NCI-H128 (cell line): ENCODE results near the gene DNAAF1.
"Not testable (repeated sequence)": the region's sequence is repeated elsewhere in the genome, so short reads cannot be mapped to it uniquely, and the experiment has no call there.

Experiments used
- DNase-seq: peaks from one replicate; lab custom pipeline; 2025; ENCODE audit not compliant: unreplicated experiment; lab: John Stamatoyannopoulos, UW

Gene DNAAF1

DNA sequence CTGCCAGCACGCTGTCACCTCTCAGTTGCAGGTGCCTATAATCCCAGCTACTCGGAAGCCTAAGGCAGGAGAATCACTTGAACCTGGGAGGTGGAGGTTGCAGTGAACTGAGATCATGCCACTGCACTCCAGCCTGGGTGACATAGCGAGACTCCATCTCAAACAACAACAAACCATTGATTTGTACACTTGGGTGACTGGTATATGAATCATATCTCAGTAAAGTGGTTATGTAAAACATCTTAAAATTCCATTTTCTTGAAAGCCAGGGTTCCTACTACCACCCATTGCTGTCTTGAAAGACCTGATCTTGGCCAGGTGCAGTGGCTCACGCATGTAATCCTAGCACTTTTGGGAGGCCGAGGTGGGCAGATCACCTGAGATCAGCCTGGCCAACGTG is 60.0 kb downstream of the DNAAF1 start:
- not testable (repeated sequence) for DNase-seq

GRCh38 chr16:84205976-84206691 is 61.0 kb downstream of the DNAAF1 start:
- DNase-seq, result no peak

DNA sequence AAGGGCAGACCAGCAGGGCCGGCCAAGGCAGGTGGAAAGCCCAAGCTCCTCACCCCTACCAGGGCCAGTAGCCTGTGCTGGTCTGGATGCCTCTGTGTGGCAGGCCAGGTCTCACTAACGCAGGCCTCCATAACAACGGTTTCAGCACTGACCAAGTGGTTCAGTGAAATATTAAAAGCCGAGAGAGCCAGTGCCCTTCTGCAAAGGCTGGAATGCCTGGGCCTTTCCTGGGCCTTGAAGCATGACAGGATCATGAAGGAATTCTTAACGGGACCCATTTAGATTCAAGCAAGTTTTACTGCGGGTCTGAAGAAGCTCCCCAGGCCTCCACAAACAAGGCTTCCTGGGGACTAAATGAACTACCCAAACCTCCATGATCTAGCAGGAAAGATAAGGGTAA is 62.1 kb downstream of the DNAAF1 start:
- no peak for DNase-seq

DNA sequence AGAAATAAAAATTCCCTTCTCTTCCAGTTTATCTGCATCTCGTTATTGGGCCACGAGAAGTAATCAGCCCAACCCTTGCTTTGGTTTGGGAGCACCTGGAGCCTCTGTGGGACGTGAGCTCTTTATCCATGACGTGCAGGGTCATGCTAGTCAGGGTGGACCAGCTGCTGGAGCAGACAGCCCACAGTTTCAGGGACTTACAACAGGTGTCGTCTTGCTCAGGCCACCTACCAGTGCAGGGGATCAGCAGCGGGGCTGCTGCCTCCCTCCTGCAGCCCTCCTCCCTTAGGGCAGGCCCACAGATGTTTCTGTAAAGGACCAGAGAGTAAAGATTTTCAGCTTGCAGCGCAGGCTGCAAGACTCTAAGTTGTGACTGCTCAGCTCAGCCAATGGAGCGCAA is 62.8 kb downstream of the DNAAF1 start:
- DNase-seq, result no peak

DNA sequence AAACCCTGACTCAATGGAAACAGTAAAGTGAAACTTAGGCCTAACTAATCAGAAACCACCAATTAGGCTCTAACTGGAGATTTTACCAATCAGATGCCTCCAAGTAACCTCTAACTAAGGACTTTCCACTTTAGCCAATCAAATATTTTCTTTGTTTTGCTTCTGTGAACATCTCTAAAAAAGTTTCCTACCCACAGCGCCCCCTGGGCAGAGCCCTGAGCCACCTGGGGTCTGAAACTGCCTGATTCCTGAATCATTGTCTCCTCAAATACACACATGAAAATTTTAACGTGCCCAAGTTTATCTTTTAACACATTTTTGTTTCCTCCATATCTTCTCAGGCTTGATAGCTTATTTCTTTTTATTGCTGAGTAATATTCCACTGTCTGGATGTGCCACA is 64.9 kb downstream of the DNAAF1 start:
- DNase-seq, result no peak

- no peak for DNase-seq
These were observed 67.0 kb downstream of the DNAAF1 start for GRCh38 chr16:84212154-84212553.

GRCh38 chr16:84212631-84213030 is 67.5 kb downstream of the DNAAF1 start:
- DNase-seq, result no peak

- no peak for DNase-seq
These were observed 69.5 kb downstream of the DNAAF1 start for GRCh38 chr16:84214451-84215066.

DNA sequence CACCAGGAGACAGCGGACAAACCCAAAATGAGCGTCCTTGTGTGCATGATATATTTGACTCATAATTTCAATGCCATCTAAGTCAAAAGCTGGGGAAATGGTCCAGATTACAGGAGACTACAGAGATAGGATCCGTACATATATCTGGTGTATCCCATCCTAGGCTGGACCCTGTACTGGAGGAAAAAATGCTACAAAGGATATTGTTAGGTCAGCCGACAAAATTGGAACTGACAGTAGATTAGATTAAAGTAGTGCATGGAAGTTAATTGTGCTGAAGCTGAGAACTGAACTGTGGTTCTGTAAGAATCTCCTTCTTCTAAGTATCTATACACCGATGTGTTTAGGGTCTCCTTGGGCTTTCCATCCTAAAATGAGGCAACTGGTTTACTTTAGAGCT is 70.4 kb downstream of the DNAAF1 start:
- no peak for DNase-seq

- DNase-seq, result not testable (repeated sequence)
These were observed 71.0 kb downstream of the DNAAF1 start for GRCh38 chr16:84216144-84216543.

DNA sequence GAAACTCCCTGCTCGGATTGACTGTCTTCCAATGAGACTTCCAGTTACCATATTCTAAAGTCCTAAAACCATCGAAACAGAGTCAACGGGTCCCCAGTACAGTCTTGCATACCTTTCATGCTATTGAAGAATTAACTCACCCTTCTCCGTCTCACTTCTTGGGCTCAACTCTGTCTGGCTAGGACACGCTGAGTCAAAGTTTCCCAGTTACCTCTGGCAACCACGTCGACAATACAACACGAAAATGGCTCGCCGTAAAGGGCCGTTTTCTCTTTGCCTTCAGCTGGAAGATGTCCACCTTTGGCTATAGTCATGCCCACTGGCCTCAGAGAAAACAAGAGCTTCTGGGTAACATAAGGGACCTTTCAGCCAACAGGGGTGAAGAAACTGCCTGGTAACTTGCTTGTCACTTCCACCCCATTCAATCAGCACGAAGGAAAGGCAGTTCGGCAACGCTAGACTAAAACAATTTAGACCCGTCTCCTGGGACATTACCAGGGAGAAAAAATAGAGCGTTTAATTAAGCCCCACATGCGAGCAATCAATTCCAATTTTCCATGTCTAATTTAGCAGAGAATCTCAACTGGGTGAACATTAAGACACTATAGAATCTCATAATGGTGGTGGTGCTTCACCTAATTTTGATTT is 73.2 kb downstream of the DNAAF1 start:
- no peak for DNase-seq

DNA sequence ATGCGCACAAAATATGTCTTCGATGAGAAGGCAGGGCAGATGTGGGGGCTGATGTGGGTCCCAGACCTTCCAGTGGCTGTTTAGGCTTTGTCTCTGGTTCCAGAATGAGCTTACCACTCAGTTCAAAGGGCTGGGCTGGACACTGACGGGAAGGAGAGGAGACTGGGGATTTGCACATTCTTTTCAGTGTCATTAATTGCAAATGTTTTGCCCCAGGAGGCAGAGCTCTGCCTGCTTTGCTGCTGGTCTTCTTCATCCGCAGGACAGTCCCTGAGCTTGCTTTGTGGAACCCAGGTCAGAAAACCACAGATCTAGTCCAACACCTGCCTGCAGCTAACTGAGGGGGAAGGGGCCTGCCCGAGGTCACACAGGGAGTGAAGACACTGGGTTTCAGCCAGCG is 73.8 kb downstream of the DNAAF1 start:
- no peak for DNase-seq

GRCh38 chr16:84220851-84221250 is 75.7 kb downstream of the DNAAF1 start:
- no peak for DNase-seq

GRCh38 chr16:84223456-84223855 is 78.3 kb downstream of the DNAAF1 start:
- no peak for DNase-seq

- DNase-seq, result no peak
These were observed 79.4 kb downstream of the DNAAF1 start for GRCh38 chr16:84224554-84224953.

GRCh38 chr16:84225126-84225525 is 80.0 kb downstream of the DNAAF1 start:
- no peak for DNase-seq

- no peak for DNase-seq
These were observed 80.5 kb downstream of the DNAAF1 start for GRCh38 chr16:84225571-84225970.

DNA sequence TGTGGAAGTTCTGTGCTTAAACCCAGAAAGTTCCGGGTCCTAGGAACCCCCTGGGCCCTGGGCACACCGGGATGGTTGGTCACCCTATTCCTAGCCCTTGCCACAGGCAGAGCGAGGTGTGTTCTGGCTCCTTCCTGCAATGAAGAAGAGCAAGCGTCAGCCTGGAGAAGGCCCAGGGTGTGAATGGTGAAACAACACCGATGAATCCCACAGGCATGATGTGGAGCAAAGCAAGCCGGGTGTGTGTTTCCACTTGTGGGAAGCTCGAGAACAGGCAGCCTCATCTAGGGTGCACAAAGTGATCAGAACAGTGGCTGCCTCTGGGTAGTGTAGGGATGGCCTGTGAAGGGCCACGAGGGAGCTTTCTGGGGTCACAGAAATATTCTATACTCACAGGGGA is 80.9 kb downstream of the DNAAF1 start:
- no peak for DNase-seq
